Fibroblast of pulmonary artery (primary cell): ENCODE results near the gene RNF167.

Experiments used
- DNase-seq: peaks from one replicate; pipeline ENCODE4 v3.0.0-alpha.2; 2010; ENCODE audit warnings: low read depth
- H3K4me3 ChIP-seq: replicated peaks from 2 replicates; pipeline ENCODE4 v1.5.1; 2011; ENCODE audit warnings: low read depth, mild to moderate bottlenecking, control low read depth, low read length, moderate library complexity
- TF ChIP-seq, protein P1 (sequence below): IDR thresholded peaks from 2 replicates; pipeline ENCODE4 v1.5.1; 2011; ENCODE audit warnings: mild to moderate bottlenecking, control low read depth, low read length, inconsistent platforms; ENCODE audit errors: missing control alignments

RNF167 gene

DNA sequence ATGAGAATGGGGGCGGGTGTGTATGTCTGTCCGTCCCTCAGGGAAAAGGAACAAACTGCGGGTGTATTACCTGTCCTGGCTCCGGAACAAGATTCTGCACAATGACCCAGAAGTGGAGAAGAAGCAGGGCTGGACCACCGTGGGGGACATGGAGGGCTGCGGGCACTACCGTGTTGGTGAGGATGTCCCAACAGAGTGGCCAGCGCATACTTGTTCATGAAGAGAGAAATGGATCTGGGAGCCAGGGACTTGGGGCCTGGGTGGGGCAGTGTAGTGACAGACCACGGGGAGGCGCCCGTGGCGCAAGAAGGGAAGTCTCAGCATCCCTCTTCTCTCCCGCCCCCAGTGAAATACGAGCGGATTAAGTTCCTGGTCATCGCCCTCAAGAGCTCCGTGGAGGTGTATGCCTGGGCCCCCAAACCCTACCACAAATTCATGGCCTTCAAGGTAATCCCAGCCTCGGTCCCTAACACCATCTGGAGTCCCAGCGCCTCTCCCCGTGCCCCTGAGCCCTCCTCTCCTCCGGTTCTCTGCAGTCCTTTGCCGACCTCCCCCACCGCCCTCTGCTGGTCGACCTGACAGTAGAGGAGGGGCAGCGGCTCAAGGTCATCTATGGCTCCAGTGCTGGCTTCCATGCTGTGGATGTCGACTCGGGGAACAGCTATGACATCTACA lies 44.3 kb upstream of the RNF167 start:
- TF ChIP-seq, protein P1, sequence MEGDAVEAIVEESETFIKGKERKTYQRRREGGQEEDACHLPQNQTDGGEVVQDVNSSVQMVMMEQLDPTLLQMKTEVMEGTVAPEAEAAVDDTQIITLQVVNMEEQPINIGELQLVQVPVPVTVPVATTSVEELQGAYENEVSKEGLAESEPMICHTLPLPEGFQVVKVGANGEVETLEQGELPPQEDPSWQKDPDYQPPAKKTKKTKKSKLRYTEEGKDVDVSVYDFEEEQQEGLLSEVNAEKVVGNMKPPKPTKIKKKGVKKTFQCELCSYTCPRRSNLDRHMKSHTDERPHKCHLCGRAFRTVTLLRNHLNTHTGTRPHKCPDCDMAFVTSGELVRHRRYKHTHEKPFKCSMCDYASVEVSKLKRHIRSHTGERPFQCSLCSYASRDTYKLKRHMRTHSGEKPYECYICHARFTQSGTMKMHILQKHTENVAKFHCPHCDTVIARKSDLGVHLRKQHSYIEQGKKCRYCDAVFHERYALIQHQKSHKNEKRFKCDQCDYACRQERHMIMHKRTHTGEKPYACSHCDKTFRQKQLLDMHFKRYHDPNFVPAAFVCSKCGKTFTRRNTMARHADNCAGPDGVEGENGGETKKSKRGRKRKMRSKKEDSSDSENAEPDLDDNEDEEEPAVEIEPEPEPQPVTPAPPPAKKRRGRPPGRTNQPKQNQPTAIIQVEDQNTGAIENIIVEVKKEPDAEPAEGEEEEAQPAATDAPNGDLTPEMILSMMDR, result no peak
- H3K4me3 ChIP-seq, result no peak overlapping the region
- no peak for DNase-seq

DNA sequence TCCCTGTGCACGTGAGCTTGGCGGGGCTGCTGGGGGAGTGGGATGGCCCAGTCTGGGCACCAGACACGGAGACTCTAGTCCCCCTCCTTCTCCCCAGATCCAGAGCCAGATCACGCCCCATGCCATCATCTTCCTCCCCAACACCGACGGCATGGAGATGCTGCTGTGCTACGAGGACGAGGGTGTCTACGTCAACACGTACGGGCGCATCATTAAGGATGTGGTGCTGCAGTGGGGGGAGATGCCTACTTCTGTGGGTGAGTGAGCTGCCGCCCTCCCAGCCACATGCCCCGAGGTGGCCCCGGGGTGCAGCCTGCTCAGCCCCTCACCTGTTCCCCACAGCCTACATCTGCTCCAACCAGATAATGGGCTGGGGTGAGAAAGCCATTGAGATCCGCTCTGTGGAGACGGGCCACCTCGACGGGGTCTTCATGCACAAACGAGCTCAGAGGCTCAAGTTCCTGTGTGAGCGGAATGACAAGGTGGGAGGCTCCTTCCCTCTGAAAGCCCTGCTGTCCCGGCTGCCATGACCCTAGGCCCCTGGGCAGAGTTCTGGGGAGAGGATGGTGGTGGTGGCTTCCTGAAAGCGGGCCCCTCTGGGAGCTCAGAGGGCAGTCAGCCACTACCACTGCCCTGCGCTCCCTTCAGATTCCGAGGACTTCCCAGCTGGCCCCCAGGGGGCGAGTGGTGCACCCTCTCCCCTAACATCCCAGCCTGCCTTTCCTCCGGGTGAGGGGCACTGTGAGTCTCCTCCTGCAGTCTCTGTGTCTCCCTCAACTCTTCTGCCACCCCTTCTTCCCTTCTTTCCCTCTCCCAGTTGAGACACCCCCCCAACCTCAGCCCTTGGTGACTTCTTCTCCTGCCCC lies 43.5 kb upstream of the RNF167 start:
- H3K4me3 ChIP-seq, result no peak overlapping the region
- DNase-seq, result no peak
- TF ChIP-seq, protein P1, result no peak

GRCh38 chr17:4897198-4897687 lies 42.8 kb upstream of the RNF167 start:
- H3K4me3 ChIP-seq, result no peak overlapping the region
- no peak for DNase-seq
- TF ChIP-seq, protein P1, result no peak

GRCh38 chr17:4897785-4898184 lies 42.3 kb upstream of the RNF167 start:
- DNase-seq, result no peak
- TF ChIP-seq, protein P1, result no peak
- no peak overlapping the region for H3K4me3 ChIP-seq

DNA sequence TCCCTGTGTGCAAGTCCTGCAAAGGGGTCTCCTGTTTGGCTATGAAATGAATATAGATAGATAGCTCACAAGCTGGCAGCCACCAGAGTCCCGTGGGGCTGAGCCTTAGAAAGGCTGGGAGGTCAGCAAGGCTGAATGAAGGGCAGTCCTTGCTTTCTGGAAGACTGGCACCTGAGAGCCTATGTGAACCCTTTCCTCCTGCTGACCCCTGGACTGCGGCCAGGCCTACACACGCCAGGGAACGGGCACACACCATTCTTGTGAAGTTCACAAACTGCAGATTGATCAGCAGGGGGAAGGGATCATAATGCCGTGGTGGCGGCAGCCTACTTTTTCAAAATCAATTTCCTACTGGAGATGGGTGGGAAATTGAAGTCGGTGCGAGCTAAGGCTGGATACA lies 41.7 kb upstream of the RNF167 start:
- DNase-seq, result no peak
- H3K4me3 ChIP-seq, result no peak overlapping the region
- TF ChIP-seq, protein P1, result no peak

GRCh38 chr17:4898927-4899326 lies 41.1 kb upstream of the RNF167 start:
- no peak for DNase-seq
- peak overlapping the region; percentile 59 for H3K4me3 ChIP-seq
- TF ChIP-seq, protein P1, result no peak
